ENCODE data around the gene RBM15. TPM values are rescaled to one million over a fixed set of nuclear protein-coding genes. Genes with fewer than 3 reads are reported as not detected.

RBM15 gene
- total and polyA plus RNA-seq, 2 of the 13 experiments (the other 11 are each of a cell fraction or from before 2014, with no cell fraction given) = 13.5 to 36.4 TPM

DNA sequence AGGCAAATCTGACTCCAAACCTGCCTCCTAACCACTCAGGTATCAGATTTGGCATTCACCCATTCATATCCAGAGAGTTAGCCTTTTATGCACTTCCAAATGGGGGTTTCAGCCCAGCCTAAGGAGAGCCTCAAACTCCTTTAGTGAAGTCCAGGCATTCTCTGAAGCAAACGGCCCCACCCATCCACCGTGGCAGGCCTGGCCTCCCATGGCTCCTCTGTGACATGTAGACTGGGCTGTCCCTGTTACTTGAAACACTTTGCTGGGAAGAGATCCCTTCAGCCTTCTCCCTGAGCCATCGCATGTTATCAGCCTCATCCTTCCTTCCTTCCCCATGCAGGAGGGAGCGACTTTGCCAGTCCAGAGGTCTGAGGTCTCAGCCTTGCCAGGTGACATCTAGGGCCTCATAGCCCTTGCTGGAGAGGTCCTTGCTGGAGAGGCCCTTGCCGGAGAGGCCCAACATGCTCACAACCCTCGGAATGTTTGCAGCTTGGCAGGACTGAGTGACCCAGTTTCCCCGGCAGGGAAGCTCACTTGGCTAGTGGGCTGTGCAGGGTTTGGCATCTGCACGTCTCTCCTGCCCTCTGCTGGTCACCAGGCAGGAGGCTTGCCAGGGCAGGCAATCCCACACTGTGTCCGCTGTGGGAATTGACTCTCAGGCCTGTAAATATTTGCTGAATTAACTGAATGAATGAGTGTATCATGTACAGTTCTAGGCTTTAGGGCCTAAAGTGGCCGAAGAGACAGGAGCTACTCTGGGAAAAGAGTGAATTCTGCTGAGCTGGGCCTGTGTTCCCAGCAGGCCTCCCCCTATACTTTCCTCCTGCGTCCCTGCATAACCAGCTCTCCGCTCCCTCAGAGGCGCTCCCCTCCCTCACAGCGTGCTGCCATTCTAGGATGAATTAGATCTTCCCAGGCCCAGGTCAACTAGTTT lies 26.7 kb upstream of the RBM15 start (continued):
- TF ChIP-seq ZNF136 (CRISPR knock-in tag; IDR thresholded peaks at IDR 0.05; ENCODE audit: low read depth) (no peak), NFYC (CRISPR knock-in tag; IDR thresholded peaks at IDR 0.05) (no peak), HOXA3 (CRISPR knock-in tag; IDR thresholded peaks at IDR 0.05) (no peak), ZNF724P (CRISPR knock-in tag; IDR thresholded peaks at IDR 0.05; ENCODE audit: borderline replicate concordance) (no peak; the same call in 1 of the 2 replicates), STAG1 (CRISPR knock-in tag; IDR thresholded peaks at IDR 0.05) (peak; percentile 98), ZNF883 (CRISPR knock-in tag; IDR thresholded peaks at IDR 0.05; ENCODE audit: not compliant biosample characterization) (peak; percentile 41), KDM5A (IDR thresholded peaks at IDR 0.05; ENCODE audit: borderline replicate concordance, low read length) (no peak), ZIK1 (CRISPR knock-in tag; IDR thresholded peaks at IDR 0.05; ENCODE audit: borderline replicate concordance, low read depth) (no peak), ZNF30 (CRISPR knock-in tag; IDR thresholded peaks at IDR 0.05) (no peak), SYNCRIP (IDR thresholded peaks at IDR 0.05; ENCODE audit: insufficient read depth, low read depth, low read length) (no peak), SRSF1 (optimal IDR thresholded peaks at IDR 0.05; ENCODE audit: low read depth, low read length) (no peak), CCDC6 (CRISPR knock-in tag; IDR thresholded peaks at IDR 0.05) (no peak), SRSF9 (IDR thresholded peaks at IDR 0.05; ENCODE audit: borderline replicate concordance, insufficient read depth, low read depth, low read length, poor library complexity, severe bottlenecking) (no peak), ZFAT (CRISPR knock-in tag; conservative IDR thresholded peaks at IDR 0.05) (no peak), FOXA3 (CRISPR knock-in tag; IDR thresholded peaks at IDR 0.05) (no peak), ZBTB38 (CRISPR knock-in tag; IDR thresholded peaks at IDR 0.05) (0 out of 2 replicates have a peak, but pooled peaks have one; percentile 42), ZNF563 (CRISPR knock-in tag; IDR thresholded peaks at IDR 0.05) (no peak), SP2 (CRISPR knock-in tag; IDR thresholded peaks at IDR 0.05) (no peak), PRPF4 (IDR thresholded peaks at IDR 0.05; ENCODE audit: low read depth, low read length, poor library complexity, severe bottlenecking) (no peak), ZNF34 (CRISPR knock-in tag; IDR thresholded peaks at IDR 0.05; ENCODE audit: borderline replicate concordance) (no peak), NCOA2 (CRISPR knock-in tag; IDR thresholded peaks at IDR 0.05) (no peak), ZNF589 (CRISPR knock-in tag; conservative IDR thresholded peaks at IDR 0.05) (no peak), ZBTB3 (CRISPR knock-in tag; IDR thresholded peaks at IDR 0.05; ENCODE audit: borderline replicate concordance, low read depth) (no peak)
- TF ChIP-seq, protein P1, sequence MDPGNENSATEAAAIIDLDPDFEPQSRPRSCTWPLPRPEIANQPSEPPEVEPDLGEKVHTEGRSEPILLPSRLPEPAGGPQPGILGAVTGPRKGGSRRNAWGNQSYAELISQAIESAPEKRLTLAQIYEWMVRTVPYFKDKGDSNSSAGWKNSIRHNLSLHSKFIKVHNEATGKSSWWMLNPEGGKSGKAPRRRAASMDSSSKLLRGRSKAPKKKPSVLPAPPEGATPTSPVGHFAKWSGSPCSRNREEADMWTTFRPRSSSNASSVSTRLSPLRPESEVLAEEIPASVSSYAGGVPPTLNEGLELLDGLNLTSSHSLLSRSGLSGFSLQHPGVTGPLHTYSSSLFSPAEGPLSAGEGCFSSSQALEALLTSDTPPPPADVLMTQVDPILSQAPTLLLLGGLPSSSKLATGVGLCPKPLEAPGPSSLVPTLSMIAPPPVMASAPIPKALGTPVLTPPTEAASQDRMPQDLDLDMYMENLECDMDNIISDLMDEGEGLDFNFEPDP (CRISPR knock-in tag; conservative IDR thresholded peaks at IDR 0.05) = no peak
- TF ChIP-seq, protein P2, sequence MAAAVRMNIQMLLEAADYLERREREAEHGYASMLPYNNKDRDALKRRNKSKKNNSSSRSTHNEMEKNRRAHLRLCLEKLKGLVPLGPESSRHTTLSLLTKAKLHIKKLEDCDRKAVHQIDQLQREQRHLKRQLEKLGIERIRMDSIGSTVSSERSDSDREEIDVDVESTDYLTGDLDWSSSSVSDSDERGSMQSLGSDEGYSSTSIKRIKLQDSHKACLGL (CRISPR knock-in tag; IDR thresholded peaks at IDR 0.05) = no peak
- TF ChIP-seq, protein P3, sequence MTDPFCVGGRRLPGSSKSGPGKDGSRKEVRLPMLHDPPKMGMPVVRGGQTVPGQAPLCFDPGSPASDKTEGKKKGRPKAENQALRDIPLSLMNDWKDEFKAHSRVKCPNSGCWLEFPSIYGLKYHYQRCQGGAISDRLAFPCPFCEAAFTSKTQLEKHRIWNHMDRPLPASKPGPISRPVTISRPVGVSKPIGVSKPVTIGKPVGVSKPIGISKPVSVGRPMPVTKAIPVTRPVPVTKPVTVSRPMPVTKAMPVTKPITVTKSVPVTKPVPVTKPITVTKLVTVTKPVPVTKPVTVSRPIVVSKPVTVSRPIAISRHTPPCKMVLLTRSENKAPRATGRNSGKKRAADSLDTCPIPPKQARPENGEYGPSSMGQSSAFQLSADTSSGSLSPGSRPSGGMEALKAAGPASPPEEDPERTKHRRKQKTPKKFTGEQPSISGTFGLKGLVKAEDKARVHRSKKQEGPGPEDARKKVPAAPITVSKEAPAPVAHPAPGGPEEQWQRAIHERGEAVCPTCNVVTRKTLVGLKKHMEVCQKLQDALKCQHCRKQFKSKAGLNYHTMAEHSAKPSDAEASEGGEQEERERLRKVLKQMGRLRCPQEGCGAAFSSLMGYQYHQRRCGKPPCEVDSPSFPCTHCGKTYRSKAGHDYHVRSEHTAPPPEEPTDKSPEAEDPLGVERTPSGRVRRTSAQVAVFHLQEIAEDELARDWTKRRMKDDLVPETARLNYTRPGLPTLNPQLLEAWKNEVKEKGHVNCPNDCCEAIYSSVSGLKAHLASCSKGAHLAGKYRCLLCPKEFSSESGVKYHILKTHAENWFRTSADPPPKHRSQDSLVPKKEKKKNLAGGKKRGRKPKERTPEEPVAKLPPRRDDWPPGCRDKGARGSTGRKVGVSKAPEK (CRISPR knock-in tag; IDR thresholded peaks at IDR 0.05; ENCODE audit: borderline replicate concordance) = no peak

All from HepG2 (cell line).